GM12891 (cell line): ENCODE results near the gene MEGF6.

ENCODE experiments used
- DNase-seq: peaks from one replicate; pipeline ENCODE4 v3.0.0; 2011; ENCODE audit warnings: low spot score; ENCODE audit not compliant: insufficient read length
- FAIRE-seq: peaks from 2 replicates; lab custom pipeline; 2011; peaks lifted over from hg19 to GRCh38; lab: Jason Lieb, UNC
- PAX5 ChIP-seq: IDR thresholded peaks from 2 replicates; pipeline ENCODE4 v1.6.1; 2011; ENCODE audit warnings: low read length, moderate library complexity, mild to moderate bottlenecking; ENCODE audit not compliant: insufficient read depth, severe bottlenecking
- POLR2A ChIP-seq: IDR thresholded peaks from 2 replicates; pipeline ENCODE4 v1.6.1; 2011; ENCODE audit warnings: low read depth, low read length, control low read depth
- POLR2AphosphoS5 ChIP-seq: IDR thresholded peaks from 2 replicates; pipeline ENCODE4 v1.6.1; 2011; ENCODE audit warnings: low read depth, low read length, control low read depth
- POU2F2 ChIP-seq: IDR thresholded peaks from 2 replicates; pipeline ENCODE4 v1.6.1; 2011; ENCODE audit warnings: low read depth, mild to moderate bottlenecking, control low read depth, low read length, moderate library complexity
- SPI1 ChIP-seq: IDR thresholded peaks from 2 replicates; pipeline ENCODE4 v1.6.1; 2011; ENCODE audit warnings: low read depth, low read length, control low read depth
- TAF1 ChIP-seq: IDR thresholded peaks from 2 replicates; pipeline ENCODE4 v1.6.1; 2011; ENCODE audit warnings: low read depth, low read length, control low read depth

MEGF6 gene

GRCh38 chr1:3630914-3631313 lies 19.6 kb upstream of the MEGF6 start:
- no peak for DNase-seq
- FAIRE-seq = no peak
- TF ChIP-seq PAX5 (no peak), TAF1 (no peak), SPI1 (no peak), POLR2A (no peak), POU2F2 (no peak), POLR2AphosphoS5 (no peak)

GRCh38 chr1:3630161-3630611 lies 18.9 kb upstream of the MEGF6 start:
- no peak for DNase-seq
- TF ChIP-seq POLR2AphosphoS5 (no peak), POU2F2 (no peak), SPI1 (no peak), POLR2A (no peak), PAX5 (no peak), TAF1 (no peak)
- no peak for FAIRE-seq

GRCh38 chr1:3629561-3630160 lies 18.4 kb upstream of the MEGF6 start:
- TF ChIP-seq POU2F2 = no peak
- no peak for TF ChIP-seq TAF1
- TF ChIP-seq PAX5 = no peak
- no peak for TF ChIP-seq POLR2A
- TF ChIP-seq POLR2AphosphoS5 = no peak
- TF ChIP-seq SPI1 = no peak
- DNase-seq = no peak
- FAIRE-seq = no peak

- TF ChIP-seq POLR2A = no peak
- TF ChIP-seq POU2F2 = no peak
- no peak for TF ChIP-seq SPI1
- DNase-seq = no peak
- FAIRE-seq = no peak
These were observed 17.1 kb upstream of the MEGF6 start for GRCh38 chr1:3628445-3628844.

GRCh38 chr1:3627515-3628253 lies 16.4 kb upstream of the MEGF6 start:
- TF ChIP-seq POLR2AphosphoS5 (no peak), TAF1 (no peak), POLR2A (no peak)
- FAIRE-seq = no peak

GRCh38 chr1:3626025-3626424 lies 14.7 kb upstream of the MEGF6 start:
- no peak for TF ChIP-seq SPI1
- no peak for TF ChIP-seq PAX5
- no peak for TF ChIP-seq POLR2AphosphoS5
- no peak for TF ChIP-seq POU2F2
- TF ChIP-seq TAF1 = no peak
- TF ChIP-seq POLR2A = no peak
- FAIRE-seq (no peak), DNase-seq (no peak)

More at GRCh38 chr1:3627515-3628253, 16.4 kb upstream of the MEGF6 start:
- DNase-seq = no peak

- TF ChIP-seq PAX5 (no peak), POLR2AphosphoS5 (no peak), TAF1 (no peak), POLR2A (no peak), POU2F2 (no peak), SPI1 (no peak)
- no peak for DNase-seq
- FAIRE-seq = no peak
These were observed 14.0 kb upstream of the MEGF6 start for GRCh38 chr1:3625151-3625907.

GRCh38 chr1:3624200-3625136 lies 13.2 kb upstream of the MEGF6 start, which contains the start of gene TPRG1L:
Gene TPRG1L (plus strand): TSS chr1:3625015. CDS start chr1:3625073, 58 bp downstream.
- FAIRE-seq = peak; percentile 98
- peak; percentile 66 for TF ChIP-seq SPI1
- TF ChIP-seq POLR2A = no peak
- DNase-seq = peak; percentile 100
